GM19239 (cell line): ENCODE results near the gene TEKT2.
A peak's percentile ranks its signal among the peaks of the same experiment; 100 is the strongest.

Experiments
- DNase-seq: peaks from one replicate; pipeline ENCODE4 v3.0.0; 2011; ENCODE audit warnings: low spot score; ENCODE audit not compliant: insufficient read length
- FAIRE-seq: peaks from 2 replicates; lab custom pipeline; 2011; peaks lifted over from hg19 to GRCh38; lab: Jason Lieb, UNC

The TEKT2 gene, protein sequence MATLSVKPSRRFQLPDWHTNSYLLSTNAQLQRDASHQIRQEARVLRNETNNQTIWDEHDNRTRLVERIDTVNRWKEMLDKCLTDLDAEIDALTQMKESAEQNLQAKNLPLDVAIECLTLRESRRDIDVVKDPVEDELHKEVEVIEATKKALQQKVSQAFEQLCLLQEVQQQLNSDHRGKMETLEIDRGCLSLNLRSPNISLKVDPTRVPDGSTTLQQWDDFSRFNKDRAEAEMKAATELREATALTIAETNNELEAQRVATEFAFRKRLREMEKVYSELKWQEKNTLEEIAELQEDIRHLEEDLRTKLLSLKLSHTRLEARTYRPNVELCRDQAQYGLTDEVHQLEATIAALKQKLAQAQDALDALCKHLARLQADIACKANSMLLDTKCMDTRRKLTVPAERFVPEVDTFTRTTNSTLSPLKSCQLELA

DNA sequence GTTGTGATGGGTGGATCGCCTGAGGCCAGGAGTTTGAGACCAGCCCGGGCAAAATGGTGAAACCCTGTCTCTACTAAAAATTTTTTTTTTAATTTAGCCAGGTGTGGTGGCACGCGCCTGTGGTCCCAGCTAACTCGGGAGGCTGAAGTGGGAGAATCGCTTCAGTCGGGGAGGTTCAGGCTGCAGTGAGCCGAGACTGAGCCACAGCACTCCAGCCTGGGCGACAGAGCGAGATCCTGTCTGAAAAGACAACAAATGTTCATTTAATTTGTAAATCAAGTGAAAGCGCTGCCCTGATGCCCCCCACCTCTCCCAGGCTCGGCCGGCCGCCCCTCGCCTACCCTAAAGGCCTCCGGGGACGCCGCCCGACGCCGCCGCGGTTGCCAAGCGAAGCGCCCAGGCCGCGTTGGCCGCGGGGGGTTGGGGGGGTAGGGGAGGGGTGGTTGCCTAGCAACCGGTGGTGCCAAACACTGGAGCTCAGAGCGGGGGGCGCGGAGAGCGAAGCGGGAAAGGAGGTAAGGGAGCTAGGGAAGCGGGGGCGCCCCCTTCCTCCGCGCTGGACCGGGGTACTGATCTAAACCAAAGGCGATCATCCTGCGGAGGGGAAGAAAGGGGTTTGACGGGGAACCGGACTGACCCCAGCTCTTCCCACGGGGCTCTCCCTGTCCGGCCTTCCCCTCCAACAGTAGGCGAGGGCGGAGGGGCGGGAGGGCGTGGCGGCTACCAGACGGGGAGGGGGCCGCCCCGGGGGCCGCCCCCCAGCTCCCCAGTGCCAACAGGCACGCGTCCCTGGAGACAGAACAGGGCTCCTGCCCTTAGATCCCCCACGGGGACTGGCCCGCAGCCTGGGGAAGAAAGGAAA, at the start of gene TEKT2:
Gene TEKT2 (plus strand): TSS at position 460 of the 862 bp plus-strand sequence. CDS start 828 bp downstream, outside the sequence.
- FAIRE-seq (no peak), DNase-seq (no peak)

DNA sequence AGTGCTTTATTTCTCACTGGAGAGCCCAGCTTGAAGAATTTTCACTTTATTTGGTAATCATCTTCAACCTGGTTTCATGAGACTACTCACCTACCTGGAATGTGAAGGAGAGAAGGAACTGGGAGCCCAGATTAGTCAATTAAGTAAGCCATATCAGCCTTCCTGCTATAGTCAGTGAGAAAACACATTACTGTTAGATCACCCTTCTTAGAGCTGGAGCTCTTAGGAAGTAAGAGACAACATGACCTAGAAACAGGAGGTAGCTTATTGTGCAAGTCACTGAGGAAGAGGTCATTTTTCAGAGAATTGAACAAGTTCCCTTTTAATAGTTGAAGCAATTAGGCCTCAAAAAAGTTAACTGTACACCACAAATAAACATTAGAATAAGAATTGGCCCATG, 49.2 kb upstream of the TEKT2 start:
- FAIRE-seq = no peak
- no peak for DNase-seq

DNA sequence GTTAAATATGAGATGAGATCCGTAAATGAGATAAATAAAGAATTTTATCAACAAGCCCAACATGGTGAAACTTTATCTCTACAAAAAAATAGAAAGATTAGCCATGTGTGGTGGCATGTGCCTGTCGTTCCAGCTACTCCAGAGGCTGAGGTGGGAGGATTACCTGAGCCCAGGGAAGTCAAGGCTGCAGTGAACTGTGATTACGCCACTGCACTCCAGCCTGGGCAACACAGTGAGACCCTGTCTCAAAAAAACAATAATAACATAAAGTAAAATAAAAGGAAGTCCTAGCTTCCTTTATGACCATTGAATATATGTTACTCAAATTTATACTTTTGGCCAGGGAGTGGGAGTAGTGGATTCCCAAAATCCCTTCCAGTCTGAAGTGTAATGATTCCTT, 48.7 kb upstream of the TEKT2 start:
- no peak for FAIRE-seq
- no peak for DNase-seq

DNA sequence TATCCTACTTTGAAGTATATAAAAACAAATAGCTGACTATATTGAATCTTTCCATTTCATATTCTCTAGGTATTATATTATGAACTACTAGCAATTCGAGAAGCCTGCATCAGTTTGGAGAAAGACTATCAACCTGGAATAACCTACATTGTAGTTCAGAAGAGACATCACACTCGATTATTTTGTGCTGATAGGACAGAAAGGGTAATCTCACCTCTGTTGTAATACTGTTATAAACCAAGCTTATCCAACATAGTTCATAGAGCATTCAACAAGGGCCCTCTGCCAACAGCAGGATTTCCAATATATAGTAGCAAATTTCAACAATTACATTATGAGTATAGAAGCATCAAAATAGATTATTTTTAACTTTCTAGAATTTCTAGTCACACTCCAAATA, 43.7 kb upstream of the TEKT2 start:
- DNase-seq (no peak), FAIRE-seq (no peak)

DNA sequence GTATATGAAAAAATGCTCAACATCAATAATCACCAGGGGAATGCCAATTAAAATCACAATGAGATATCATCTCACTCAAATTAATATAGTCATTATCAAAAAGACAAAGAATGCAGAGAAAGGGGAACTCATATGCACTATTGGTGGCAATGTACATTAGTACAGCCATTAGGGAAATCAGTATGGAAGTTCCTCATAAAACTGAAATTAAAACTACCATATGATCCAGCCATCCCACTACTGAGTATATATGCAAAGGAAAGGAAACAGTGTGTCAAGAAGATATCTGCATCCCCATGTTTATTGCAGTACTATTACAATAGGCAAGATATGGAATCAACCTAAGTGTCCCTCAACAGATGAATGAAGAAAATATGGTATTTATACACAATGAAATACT, 32.1 kb upstream of the TEKT2 start:
- DNase-seq (no peak), FAIRE-seq (no peak)

DNA sequence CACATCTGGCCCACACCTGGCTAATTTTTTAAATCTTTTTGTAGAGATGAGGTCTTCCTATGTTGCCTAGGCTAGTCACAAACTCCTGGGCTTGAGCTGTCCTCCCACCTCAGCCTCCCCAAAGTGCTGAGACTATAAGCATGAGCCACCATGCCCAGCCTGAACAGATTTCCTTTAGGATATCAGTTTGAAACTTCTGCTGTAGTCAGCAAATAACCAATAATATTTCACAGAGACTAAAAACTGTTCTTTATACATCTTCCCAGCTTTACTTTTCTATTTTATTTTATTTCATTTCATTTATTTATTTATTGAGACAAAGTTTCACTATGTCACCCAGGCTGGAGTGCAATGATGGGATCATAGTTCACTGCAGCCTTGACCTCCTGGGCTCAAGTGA, 29.9 kb upstream of the TEKT2 start:
- DNase-seq (no peak), FAIRE-seq (no peak)

DNA sequence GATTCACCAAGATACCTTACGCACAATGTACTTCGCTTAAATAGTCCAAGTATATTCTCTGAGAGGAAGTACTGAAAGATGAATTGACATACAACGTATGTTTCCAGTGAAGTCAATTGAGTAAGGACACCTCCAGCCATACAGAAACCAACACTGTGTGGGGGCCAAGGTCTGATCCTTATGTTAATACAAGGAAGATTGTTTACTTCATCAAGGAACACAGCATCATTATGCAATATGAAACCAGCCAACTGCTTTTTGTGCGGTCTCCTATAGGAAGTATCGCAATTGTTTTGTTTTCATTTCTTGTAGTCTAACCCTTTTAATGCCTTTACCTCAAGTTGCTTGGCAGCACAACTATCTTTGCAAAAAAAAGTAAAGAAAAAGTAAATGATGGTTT, 28.2 kb upstream of the TEKT2 start:
- FAIRE-seq (no peak), DNase-seq (no peak)

DNA sequence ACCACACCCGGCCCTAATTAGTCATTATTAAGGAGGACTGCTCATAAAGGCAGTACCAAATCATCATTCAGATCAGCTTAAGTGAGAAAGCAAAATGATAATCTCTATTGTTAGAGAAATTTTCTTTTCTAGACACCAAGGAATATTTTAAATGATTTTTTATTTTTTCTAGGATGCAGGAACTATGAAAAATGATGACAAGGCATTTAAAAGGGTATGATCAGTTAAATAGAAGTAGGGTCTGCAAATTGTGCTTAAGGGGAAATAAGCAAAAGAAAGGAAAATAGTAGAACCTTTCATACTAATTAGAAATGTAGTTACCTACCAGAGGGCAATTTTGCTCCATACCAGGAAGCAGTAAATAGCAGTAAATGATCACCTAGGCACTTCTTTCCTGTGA, 21.6 kb upstream of the TEKT2 start:
- peak; percentile 37 for FAIRE-seq

DNA sequence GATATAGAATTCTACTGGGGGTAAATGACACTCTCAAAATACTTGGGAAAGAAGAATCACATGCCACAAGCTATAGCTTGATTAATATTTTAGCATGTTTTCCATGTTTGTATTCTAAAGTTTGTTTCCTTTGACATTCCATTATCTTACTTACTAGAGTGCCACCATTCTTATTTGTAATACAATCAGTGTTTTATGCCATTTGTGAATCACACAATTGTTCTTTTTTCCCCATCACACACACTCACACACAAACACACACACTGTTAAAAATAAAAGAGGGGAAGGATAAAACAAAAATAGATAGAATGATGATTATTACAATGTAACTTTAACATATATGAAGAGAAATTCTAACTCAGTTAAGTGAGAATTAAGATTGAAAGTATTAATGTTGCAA, 16.0 kb upstream of the TEKT2 start:
- FAIRE-seq (no peak), DNase-seq (no peak)

More for the DNA sequence above, 21.6 kb upstream of the TEKT2 start:
- DNase-seq = no peak

DNA sequence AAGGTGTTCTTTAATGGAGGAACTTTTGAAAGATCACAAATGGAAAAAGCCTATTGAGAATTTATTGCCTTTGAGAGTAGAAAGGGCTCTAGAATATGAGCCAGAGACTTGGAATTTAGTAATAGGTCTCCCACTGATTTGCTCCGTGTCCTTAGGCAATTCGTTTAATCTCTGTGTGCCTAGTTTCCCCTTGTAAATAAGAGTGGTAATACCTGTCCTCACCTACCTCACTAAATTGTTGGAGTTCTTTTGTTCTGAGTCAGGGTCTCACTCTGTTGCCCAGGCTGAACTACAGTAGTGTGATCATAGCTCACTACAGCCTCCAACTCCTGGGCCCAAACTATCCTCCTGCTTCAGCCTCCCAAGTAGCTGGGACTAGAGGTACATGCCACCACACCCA, 15.0 kb upstream of the TEKT2 start:
- DNase-seq (no peak), FAIRE-seq (no peak)

DNA sequence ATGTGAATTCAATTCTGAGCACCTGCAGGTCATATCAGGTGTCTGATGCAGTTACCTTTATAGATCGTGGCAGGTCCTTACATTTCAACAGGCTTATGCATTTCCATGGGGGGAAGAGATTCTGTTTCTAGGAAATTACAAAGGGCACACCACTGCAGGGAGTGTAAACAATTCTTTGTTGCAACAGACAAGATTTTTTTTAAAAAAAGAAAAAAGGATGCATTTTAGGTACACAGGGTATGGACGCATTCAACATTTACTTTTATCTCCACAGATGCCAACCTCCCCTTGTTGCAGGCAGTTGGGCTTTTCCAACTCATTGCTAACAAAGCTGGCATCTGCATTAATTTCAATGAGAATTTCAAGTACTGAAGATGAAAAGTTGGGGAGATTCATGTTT, 13.5 kb upstream of the TEKT2 start:
- no peak for DNase-seq

DNA sequence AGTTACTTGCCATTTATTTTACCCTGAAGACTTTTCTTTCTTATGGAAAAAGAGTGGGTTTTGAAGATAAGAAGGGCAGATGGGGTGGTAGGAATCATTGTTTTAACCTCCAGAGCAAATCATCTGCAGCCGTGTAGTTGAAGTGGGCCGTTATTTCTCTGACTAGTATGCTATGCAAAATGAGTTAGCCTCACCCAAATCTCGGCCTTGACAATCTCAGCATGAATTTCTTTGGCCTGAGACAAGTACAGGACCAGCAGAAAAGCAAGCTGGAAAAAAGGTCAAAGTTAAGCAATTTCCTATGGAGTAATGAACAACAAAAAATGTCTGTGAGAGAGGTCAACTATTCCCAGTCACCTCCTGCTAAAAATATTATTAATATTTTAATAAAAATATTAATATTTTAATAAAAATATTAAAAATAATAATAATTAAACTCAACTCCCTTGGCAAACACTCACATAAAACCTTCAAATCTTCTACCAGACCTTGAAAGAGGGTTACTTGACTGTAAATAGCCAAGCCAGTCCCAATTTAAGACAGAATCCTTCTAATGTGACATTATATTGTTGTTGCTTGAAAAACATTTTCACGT, 6.8 kb upstream of the TEKT2 start:
- FAIRE-seq (no peak), DNase-seq (no peak)

More for the DNA sequence above, 13.5 kb upstream of the TEKT2 start:
- FAIRE-seq = no peak

DNA sequence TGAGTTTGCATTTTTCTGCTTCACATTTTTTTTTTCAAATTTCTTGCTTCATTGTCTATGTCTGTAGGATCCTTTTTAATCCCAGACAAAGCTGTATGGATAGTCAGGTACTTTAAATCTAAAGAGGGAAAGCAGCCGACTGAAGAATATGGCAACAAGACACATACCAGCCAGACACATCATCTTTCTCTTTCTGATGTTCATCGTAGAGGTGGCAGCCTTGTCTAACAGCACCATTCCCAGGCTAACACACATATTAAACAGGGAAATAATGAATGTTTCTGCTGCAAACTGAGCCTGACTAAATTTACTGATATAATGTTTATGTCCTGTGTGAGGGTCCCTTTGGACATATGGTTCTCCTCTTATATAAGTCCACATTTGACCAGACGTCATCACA, 3.7 kb upstream of the TEKT2 start:
- FAIRE-seq = no peak

DNA sequence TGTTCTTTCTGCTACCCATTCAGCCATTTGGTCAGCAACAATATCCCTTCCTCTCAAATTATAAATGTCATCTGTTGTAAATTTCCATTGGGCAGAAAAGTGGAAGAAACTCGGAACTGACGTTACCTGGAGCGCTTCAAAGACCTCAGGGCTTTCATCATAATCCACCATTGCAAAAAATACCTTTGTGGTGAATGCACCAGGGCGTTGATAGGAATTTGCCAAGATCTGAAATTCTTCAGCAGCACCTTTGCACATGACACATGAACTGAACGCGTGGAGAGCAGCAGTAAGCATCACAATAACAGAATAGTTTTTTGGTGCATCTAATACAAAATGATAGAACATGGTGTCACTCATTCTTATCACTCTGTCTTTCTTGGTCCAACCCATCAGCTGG, 3.1 kb upstream of the TEKT2 start:
- DNase-seq = no peak
- no peak for FAIRE-seq

More for the DNA sequence above, 3.7 kb upstream of the TEKT2 start:
- DNase-seq = no peak

DNA sequence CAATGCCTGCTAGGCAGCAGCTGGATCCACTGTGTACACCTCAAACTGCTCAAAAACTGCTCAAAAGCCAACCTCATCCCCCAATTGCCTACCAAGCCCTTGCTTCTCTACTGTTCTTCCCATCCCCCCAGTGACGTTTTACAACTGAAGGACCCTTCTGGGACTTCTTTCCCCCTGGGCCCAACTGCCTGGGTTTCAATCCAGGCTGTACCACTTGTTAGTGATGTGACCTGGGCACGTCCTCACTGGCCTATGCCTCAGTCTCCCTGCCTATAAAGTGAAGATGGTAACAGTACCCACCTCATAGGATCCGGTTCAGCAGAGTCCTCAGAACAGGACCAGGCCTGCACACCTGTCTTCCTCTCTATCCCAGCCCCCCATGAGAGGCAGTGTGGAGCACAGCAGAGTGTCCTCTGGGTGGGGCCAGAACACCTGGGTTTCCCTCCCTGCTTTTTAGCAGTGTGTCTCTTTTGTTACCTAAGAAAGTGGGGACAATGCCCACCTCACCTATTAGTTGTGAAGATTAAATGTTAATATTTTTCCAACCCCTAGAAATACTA, 1.9 kb upstream of the TEKT2 start:
- DNase-seq (no peak), FAIRE-seq (no peak)

DNA sequence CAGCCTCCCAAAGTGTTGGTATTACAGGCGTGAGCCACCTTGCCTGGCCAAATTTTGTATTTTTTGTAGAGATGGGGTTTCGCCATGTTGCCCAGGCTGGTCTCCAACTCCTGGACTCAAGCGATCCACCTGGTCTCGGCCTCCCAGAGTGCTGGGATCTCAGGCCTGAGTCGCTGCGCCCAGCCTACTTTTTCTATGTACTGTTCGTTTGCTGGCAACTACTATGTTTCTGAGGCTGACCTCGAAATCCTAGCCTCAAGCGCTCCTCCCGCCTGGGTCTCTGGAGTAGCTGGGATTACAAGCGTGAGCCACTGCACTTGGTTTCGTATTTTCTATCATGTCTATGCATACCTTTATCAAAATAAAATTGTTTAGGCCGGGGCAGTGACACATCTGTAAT, 675 bp upstream of the TEKT2 start:
- no peak for FAIRE-seq

DNA sequence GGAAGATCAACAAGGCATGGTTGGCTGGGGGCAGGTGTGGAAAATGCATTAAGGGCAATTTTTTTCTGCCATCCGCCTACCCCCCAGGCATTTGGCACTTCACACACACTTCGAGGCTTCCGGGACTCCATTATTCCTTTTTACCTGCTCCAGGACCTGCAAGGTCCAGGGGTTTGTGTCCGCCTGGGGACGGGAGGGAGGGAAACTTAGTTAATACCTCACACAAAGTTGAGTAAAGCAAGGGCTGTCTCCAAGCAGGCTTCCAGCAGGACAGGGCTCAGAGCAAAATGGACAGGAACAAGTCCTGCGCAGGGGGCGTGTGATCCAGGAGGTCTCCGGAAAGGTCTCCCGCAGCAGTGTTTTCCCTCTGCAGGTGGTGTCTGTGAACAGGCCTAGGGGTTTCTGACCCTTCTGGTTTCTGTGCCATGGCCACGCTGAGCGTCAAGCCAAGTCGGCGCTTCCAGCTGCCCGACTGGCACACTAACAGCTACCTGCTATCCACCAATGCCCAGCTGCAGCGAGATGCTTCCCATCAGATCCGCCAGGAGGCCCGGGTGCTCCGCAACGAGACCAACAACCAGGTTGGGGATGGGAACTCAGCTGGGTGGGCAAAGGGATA, 712 bp downstream of the TEKT2 start:
- no peak for FAIRE-seq

More for the DNA sequence above, 675 bp upstream of the TEKT2 start:
- no peak for DNase-seq

DNA sequence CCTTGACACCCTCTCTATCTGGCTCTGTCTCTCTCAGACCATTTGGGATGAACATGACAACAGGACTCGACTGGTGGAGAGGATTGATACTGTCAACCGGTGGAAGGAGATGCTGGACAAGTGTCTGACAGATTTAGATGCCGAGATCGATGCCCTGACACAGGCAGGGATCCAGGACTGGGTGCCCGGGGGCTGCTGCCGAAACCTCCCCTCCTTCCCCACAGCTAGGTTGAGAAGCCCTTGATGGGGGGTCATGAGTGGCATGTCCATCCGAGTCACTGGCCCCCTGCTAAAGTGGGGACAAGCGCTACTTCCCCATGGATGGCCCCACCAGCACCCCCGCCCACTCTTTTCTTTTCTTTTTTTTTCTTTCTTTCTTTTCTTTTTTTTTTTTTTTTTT, 1.2 kb downstream of the TEKT2 start:
- no peak for DNase-seq

More for the DNA sequence above, 712 bp downstream of the TEKT2 start:
- no peak for DNase-seq

DNA sequence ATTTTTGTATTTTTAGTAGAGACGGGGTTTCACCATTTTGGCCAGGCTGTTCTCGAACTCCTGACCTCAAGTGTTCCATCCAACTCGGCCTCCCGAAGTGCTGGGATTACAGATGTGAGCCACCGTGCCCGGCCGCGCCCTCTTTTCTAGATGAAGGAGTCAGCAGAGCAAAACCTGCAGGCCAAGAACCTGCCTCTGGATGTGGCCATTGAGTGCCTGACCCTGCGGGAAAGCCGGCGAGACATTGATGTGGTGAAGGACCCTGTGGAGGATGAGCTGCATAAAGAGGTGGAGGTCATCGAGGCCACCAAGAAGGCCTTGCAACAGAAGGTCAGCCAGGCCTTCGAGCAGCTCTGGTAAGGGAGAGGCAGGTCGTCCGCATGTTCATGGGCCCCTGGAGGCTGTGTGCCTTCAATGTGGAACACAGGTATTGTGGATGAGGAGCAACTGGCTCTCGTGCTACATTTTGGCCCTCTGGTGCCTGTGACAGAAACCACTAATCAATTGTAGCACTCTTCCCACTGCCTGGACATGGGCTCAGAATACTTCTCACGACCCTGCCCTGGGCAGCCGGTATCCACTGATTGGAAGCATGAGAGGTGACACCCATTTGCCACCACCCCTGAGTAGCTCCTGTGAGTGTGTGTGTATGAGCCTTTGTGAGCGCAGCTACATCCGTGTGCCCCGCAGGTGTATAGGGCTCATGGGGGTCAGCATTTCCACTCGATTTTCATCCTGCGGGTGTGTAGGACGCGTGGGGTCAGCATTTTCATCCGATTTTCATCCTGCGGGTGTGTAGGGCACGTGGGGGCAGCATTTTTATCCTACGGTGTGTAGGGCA, 2.0 kb downstream of the TEKT2 start:
- FAIRE-seq (no peak), DNase-seq (no peak)

More for the DNA sequence above, 1.2 kb downstream of the TEKT2 start:
- FAIRE-seq = no peak
